Measurements from ENCODE around the gene PPM1F.

Gene PPM1F

DNA sequence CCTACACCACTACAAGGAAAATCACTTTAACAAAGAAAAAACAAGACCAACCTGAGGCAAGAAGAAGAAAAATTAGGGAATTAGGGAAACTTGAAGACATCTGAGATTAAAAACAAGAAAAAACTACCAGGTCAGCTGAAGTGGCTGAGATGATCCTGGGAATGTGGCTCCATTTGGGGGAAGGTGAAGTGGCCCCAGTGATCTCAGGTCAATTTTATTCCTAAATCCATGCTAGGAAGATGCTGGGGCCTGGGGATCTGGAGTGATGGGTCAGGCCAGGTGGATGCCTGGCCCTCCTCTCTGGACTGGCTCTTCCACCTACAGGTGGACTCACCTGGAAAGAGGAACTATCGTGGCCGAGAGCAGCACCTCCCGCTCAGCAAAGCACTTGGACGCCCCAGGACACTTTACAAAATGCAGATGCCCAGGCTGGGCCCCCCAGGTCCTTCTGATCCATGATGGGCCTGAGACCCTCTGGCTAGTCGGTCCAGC, 23.3 kb upstream of the PPM1F start:
- DNase-seq (ENCODE audit: low spot score): no peak

DNA sequence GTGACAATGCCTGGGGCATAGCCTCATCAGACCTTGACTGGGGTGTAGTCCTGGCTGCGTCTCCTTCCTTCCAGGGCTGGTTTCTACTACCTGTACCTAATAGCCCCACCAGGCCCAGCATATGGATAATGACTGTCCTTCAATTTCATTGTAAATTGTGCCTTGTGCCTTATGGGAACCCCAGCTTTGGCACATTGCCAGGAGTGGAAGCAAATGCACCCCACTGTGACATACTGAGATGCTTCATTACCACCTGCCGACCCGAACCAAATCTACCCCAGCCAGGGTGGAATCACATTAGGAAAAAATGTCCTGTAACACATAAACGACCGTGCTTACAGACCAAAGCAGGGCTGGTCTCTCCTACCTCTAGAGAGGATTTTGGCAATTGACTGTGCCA, 22.6 kb upstream of the PPM1F start:
- no peak for DNase-seq (ENCODE audit: low spot score)

DNA sequence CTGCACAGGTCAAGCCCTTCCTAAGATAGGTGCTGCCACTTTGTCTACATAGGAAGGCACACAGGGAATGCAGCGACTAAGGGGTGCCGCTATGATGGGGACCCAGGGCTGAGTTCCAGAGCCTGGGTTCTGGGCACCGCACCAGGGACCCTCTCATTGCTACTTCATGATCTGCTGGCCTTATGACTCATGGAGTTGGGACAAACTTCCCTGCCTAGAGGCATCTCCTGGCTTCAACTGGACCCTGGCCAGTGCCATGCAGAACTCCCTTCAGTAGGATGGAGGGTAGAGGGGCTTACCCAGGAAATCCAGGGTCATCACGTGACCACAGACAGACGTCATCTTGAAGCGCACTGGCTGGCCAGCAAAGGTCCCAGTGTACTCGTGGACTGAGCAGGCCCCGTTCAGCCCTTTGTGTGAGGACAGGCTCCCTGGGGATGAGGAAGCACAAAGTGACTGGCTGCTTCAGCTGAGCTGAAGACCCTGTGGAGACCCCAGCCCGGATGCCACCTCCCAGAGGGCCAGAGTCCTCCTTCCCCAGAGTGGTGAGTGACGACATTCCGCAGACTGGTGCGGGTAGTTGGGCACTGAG, 21.5 kb upstream of the PPM1F start:
- DNase-seq (ENCODE audit: low spot score): no peak

- no peak for DNase-seq (ENCODE audit: low spot score)
Measured at GRCh38 chr22:21972806-21973205, 20.2 kb upstream of the PPM1F start.

- DNase-seq (ENCODE audit: low spot score): peak; percentile 85
Measured at GRCh38 chr22:21972293-21972779, 19.7 kb upstream of the PPM1F start.

GRCh38 chr22:21971858-21972275, 19.2 kb upstream of the PPM1F start:
- DNase-seq (ENCODE audit: low spot score): no peak

DNA sequence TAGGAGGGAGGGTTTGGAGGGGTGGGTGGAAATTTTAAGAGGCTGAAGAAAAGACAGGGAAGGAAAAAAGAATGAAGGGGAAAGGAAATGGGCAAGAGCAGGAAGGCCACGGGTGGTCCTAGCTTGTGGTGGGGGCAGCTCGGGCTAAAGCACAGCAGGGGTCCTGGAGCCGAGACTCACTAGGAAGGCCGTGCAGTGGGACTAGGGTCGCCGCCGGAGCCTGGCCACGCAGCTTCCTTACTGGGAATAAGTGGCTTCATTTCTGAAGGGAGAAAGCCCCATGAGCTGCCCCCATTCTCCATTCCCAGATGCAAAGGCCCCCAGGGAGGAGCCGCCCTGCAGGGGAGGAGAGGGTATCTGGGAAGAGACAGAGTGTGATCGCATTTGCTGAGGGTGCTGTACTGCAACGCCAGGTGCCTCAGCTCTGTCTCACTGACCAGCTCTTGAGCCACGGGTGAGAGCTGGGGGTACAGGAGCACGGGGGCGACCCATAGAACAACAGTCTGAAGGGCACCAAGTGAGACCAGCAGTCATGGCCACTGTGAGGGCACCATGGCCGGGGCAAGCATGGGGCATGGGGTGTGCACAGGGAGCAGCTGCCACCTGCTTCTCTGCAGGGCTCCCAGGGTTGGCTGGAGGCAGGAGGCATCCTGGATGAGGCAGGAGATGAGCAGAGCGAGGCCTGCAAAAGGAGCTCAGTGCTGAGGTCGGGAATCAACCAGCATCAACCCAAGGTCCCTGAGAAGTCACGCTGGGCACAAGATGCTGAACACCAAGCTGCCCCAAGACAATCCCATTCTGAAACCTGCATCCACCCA, 18.4 kb upstream of the PPM1F start:
- DNase-seq (ENCODE audit: low spot score): no peak

GRCh38 chr22:21970037-21970799, 17.6 kb upstream of the PPM1F start:
- DNase-seq (ENCODE audit: low spot score): no peak

DNA sequence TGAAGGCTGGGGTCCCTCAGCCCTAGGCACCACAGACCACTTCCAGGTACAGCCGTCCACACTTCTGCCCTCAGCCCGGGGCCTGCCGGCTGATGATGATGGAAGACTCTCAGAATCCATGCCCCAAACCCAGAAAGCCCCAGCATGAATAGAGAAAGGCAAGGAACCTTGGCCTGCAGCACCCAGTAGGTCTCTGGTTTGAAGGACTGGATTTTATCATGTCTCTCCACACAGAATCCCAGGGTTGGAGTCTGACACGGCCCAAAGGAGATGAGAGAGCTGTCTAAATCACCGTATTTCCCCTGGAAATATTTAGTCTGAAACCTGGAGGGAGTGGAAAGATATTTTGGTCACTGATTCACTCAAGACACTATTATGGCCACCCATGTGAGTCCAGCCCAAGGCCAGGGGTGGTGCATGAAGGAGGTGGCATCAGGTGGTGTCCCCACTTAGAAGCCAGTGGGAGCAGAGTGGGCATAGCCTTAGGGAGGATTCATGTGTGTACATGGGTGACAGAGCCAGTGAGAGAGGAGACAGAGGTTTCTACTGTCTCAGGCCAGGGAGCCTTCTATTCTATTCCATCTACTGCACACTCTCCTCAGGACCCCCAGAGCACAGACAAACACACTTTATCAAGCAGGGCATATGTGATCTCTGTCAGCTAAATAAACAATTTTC, 15.9 kb upstream of the PPM1F start:
- DNase-seq (ENCODE audit: low spot score): no peak

- DNase-seq (ENCODE audit: low spot score): no peak
Measured at GRCh38 chr22:21967693-21968271, 15.1 kb upstream of the PPM1F start.

GRCh38 chr22:21966643-21967516, 14.2 kb upstream of the PPM1F start:
- no peak for DNase-seq (ENCODE audit: low spot score)

DNA sequence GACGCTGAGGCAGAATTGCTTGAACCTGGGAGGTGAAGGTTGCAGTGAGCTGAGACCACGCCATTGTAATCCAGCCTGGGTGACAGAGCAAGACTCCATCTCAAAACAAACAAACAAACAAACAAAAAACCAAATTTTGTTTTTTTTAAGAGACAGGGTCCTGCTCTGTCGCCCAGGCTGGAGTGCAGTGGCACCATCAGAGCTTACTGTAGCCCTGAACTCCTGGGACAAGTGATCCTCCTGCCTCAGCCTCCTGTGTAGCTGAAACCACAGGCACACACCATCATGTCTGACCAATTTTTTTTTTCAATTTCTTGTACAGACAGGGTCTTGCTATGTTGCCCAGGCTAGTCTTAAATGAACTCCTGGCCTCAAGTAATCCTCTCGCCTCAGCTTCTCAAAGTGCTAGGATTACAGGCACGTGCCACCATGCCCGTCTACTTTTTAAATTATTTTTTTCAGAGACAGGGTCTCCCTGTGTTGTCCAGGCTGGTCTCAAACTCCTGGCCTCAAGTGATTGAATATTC, 13.2 kb upstream of the PPM1F start:
- DNase-seq (ENCODE audit: low spot score): no peak

DNA sequence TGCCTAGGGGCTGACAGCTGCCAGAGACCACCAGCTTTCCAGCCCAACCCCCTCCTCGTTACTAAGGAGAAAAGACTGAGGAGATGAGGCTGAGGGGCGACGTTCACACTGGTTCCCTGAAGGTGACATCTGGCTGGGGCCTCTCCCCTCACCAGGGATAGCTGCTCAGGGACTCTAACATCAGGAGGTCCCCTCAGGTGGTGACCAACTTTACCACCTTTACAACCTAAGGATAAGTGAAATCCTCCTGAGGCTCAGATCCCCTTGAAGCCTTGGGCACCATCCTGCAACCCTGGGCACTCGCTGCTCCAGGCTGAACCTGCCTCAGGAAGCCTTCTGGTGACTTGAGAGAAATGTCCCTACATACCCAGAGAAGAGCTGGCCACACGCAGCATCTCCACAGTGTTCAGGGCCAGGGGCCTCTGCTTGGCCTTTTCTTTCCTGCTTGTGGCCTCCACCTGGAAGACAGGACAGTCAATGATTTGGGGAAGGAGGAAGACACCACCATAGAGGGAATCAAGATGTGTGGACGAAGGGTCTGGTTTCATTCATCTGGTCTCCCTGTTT, 12.4 kb upstream of the PPM1F start:
- DNase-seq (ENCODE audit: low spot score): no peak

DNA sequence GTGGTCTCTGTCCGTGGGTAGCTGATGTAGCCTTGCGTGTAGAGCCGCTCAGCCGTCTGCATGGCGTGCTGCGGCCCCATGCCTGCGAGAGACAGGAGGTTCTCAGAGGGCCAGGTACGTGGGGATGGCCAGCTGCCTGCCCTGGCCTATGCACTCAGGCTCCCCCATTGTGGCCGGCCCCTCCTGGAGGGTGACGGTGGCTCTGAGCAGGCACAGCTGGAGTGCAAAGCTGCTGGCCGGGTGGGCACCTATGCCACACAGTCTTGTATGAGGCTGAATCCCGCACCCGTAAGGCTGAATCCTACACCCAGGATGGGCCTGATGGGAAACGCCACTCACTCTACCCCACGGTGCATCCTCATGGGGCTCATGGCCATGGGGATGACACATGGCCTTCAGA, 11.6 kb upstream of the PPM1F start:
- no peak for DNase-seq (ENCODE audit: low spot score)

GRCh38 chr22:21963790-21964211, 11.2 kb upstream of the PPM1F start:
- no peak for DNase-seq (ENCODE audit: low spot score)

- DNase-seq (ENCODE audit: low spot score): no peak
Measured at GRCh38 chr22:21963286-21963685, 10.6 kb upstream of the PPM1F start.

- DNase-seq (ENCODE audit: low spot score): no peak
Measured at GRCh38 chr22:21962655-21962949, 10.0 kb upstream of the PPM1F start.

DNA sequence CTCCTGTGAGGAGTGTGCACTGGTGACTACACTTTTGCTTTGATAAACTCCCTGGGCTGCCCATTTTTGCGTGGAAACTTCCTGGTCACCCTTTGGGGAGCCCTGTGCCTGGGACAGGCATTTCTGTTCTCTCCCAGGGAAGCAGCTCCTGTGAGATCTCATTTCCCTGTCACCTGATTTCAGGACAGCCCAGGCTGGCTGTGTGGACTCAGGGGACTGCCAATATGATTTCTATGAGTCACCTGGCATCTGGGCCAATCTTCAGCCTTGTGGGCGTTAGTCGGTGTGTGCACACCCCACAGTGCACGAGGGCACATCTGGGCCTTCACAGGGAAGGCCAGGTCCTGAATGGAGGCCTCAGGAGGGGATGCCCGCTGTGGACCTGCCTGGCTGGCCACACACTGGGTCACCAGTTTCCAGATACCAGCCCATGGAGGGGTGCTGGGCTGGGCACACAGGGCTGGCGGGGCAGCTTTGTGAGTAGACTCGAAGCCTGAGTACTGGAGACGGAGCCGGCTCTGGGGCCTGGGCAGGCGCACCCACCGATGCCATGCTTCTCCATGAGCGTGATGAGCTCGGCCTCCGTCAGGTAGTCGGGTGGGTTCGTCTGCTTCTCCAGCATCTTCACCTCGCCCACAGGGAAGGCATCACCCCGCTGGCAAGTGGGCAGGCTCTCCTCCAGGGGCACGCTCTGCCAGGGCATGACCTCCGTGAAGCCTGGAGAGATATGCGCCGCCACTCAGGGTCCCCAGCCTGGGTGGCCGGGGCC, 9.4 kb upstream of the PPM1F start:
- no peak for DNase-seq (ENCODE audit: low spot score)

DNA sequence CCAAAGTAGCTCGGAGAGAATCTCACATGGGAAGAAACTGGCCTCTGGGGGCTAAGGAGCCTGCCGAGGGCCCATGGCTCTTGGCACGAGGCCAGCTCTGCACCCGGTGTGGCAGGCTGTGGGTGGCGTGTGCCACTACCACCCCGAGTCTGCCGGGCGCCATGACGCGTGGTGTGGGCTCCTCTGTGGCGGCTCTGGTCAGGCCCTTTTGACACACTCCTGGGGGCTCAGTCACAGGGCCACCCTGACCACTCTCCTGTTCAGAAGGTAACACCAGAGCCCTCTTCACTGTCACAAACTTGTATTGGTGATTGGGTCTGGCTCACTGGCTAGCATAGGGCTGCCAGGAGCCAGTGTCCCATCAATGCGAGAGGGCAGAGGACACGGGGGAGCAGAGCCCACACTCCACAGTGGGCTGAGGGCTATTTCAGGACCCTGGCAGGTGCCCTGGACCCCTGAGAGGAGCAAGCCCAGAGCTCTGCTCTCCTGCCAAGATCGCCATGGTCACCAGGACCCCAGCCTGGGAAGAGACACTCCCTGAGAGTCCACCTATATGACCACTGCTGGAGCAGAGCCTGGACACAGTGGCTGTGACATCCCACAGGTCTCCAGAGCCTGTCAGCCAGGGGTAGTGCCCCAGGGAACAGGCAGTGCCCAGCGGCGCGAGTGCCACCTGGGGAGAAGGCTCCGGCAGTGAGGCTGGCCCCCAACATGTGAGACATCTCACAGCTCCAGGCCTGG, 8.6 kb upstream of the PPM1F start:
- DNase-seq (ENCODE audit: low spot score): no peak

Data from germinal center (tissue), 1 donor.